Brain microvascular endothelial cell (primary cell): ENCODE measurements around the gene UMOD.

ENCODE experiments used
- DNase-seq: peaks from one replicate; pipeline ENCODE4 v3.0.0-alpha.2; 2020
- H3K27ac ChIP-seq: fragments of 250-450 bp; sonication (Bioruptor Pico); 2 replicates; pipeline ENCODE4 v1.5.1; 2020; ENCODE audit warnings: mild to moderate bottlenecking, moderate library complexity
- H3K27me3 ChIP-seq: fragments of 250-450 bp; sonication (Bioruptor Pico); replicated peaks from 2 replicates; pipeline ENCODE4 v1.5.1; 2020; ENCODE audit warnings: mild to moderate bottlenecking
- H3K36me3 ChIP-seq: fragments of 250-450 bp; sonication (Bioruptor Pico); replicated peaks from 2 replicates; pipeline ENCODE4 v1.5.1; 2020; ENCODE audit warnings: mild to moderate bottlenecking
- H3K4me3 ChIP-seq: 2 replicates; pipeline ENCODE4 v1.5.1; 2011; ENCODE audit warnings: low read depth, mild to moderate bottlenecking, control low read depth, low read length, moderate library complexity
- in situ Hi-C: cut with HindIII; loops from 2 replicates; pipeline ENCODE4 v1.10.0; 2017; ENCODE audit warnings: low sequenced_read_pairs, low pct_ligation_motif_present
- TF ChIP-seq, protein P1 (sequence below): IDR thresholded peaks from 2 replicates; pipeline ENCODE4 v1.5.1; 2011; ENCODE audit warnings: low read depth, mild to moderate bottlenecking, moderate library complexity, low read length, control low read depth, inconsistent platforms; ENCODE audit errors: missing control alignments

Gene UMOD

DNA sequence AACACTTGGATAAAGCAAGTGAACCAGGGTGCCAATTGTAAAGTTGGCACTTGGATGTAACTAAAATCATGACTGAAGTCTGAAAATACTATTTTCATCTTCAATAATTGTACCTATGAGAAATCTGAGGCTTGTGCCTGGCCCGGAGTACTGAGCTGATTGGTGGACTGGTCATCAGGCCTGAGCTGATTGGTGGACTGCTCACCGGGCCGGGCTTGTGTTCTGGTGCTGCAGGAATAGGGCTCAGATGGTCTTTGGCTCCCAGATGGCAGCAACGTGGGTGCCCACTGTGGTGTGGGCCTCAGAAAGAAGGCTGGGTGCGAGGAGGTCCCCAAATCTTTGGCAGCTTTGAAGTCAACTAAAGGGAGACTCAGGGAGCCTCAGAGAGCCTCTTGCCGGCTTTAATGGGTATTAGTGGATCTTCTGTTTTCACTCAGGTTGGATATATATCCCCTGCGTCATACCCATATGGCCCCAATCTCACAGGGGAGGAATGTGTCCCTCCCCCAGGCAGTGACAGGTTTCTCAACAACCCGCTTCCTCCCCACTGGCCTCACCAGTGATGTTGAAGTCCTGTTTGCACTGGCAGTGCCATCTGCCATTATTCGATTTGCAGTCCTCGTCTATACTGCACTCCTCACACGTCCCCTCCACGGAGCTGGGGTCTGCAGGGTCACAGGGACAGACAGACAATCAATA lies 4.7 kb downstream of the UMOD start:
- Histone ChIP-seq H3K4me3 (no peak overlapping the region), H3K27me3 (no peaks in the 10 kb centered on the region), H3K36me3 (no peaks in the 10 kb centered on the region), H3K27ac (no peak overlapping the region)
- in situ Hi-C loops: no loop called here
- TF ChIP-seq, protein P1, sequence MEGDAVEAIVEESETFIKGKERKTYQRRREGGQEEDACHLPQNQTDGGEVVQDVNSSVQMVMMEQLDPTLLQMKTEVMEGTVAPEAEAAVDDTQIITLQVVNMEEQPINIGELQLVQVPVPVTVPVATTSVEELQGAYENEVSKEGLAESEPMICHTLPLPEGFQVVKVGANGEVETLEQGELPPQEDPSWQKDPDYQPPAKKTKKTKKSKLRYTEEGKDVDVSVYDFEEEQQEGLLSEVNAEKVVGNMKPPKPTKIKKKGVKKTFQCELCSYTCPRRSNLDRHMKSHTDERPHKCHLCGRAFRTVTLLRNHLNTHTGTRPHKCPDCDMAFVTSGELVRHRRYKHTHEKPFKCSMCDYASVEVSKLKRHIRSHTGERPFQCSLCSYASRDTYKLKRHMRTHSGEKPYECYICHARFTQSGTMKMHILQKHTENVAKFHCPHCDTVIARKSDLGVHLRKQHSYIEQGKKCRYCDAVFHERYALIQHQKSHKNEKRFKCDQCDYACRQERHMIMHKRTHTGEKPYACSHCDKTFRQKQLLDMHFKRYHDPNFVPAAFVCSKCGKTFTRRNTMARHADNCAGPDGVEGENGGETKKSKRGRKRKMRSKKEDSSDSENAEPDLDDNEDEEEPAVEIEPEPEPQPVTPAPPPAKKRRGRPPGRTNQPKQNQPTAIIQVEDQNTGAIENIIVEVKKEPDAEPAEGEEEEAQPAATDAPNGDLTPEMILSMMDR: no peak
- no peak for DNase-seq

GRCh38 chr16:20344611-20345010 lies 7.9 kb downstream of the UMOD start:
- Histone ChIP-seq H3K36me3 (no peaks in the 10 kb centered on the region), H3K27ac (no peak overlapping the region), H3K4me3 (no peak overlapping the region), H3K27me3 (no peaks in the 10 kb centered on the region)
- TF ChIP-seq, protein P1: no peak
- DNase-seq: no peak
- in situ Hi-C loops: no loop called here

GRCh38 chr16:20339744-20340143 lies 12.8 kb downstream of the UMOD start:
- TF ChIP-seq, protein P1: no peak
- Histone ChIP-seq H3K27ac (no peak overlapping the region), H3K4me3 (no peak overlapping the region), H3K36me3 (no peaks in the 10 kb centered on the region), H3K27me3 (no peaks in the 10 kb centered on the region)
- in situ Hi-C loops: no loop called here
- no peak for DNase-seq

DNA sequence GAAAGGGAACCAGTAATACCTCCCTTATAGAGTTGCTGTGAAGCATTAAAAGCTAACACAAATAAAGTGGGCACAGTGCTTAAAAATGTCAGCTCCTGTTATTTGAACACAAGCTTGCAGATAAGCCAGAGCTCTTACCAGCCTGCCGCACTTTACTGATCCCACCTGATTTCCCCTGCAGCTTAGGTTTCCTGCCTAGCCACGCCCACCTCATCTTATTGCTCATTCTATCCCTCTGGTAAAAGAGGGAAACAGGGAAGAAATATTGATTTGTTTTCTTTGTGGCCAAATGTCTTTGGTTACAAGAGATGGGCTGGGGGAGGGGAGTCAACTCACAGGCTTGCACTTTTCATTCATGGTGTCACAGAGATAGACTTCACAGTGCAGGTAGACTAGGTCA lies 15.6 kb downstream of the UMOD start:
- in situ Hi-C loops: no loop called here
- Histone ChIP-seq H3K27ac (no peak overlapping the region), H3K36me3 (no peaks in the 10 kb centered on the region), H3K27me3 (no peaks in the 10 kb centered on the region), H3K4me3 (no peak overlapping the region)
- TF ChIP-seq, protein P1: no peak
- no peak for DNase-seq

- Histone ChIP-seq H3K4me3 (no peak overlapping the region), H3K36me3 (no peaks in the 10 kb centered on the region), H3K27ac (no peak overlapping the region), H3K27me3 (no peaks in the 10 kb centered on the region)
- in situ Hi-C loops: no loop called here
- TF ChIP-seq, protein P1: no peak
- DNase-seq: no peak
Measured at GRCh38 chr16:20334396-20334795, 18.1 kb downstream of the UMOD start.

- Histone ChIP-seq H3K4me3 (no peak overlapping the region), H3K27me3 (no peaks in the 10 kb centered on the region), H3K36me3 (no peaks in the 10 kb centered on the region), H3K27ac (no peak overlapping the region)
- DNase-seq: no peak
- TF ChIP-seq, protein P1: no peak
- in situ Hi-C loops: no loop called here
Measured at GRCh38 chr16:20333120-20333519, 19.4 kb downstream of the UMOD start.
